GM12878 (cell line): Measurements from ENCODE around the gene RHBDF2. TPM values are rescaled to one million over a fixed set of nuclear protein-coding genes. Genes with fewer than 3 reads are reported as not detected.

ENCODE experiments used
- CEBPB ChIP-seq, 2 experiments: fragments of 150-350 bp in 1 of 2; IDR thresholded peaks; 2 replicates each; pipeline ENCODE4 v1.6.1; 2012 to 2014; ENCODE audit warnings: low read depth in 2 of 2, low read length in 2 of 2, borderline replicate concordance in 1 of 2, inconsistent platforms in 1 of 2
- DPF2 ChIP-seq: fragments of 450-650 bp; IDR thresholded peaks from 2 replicates; pipeline ENCODE4 v1.6.1; 2017; ENCODE audit warnings: mild to moderate bottlenecking
- MEF2A ChIP-seq: IDR thresholded peaks from 2 replicates; pipeline ENCODE4 v1.6.1; 2011; ENCODE audit warnings: low read depth, mild to moderate bottlenecking, low read length, moderate library complexity; ENCODE audit not compliant: insufficient read depth
- MEF2B ChIP-seq: fragments of 450-650 bp; IDR thresholded peaks from 2 replicates; pipeline ENCODE4 v1.6.1; 2018; ENCODE audit warnings: mild to moderate bottlenecking, moderate library complexity; ENCODE audit not compliant: partially characterized antibody, poor library complexity, severe bottlenecking
- REST ChIP-seq: IDR thresholded peaks from 2 replicates; pipeline ENCODE4 v1.6.1; 2012; ENCODE audit warnings: mild to moderate bottlenecking, low read depth, low read length
- SIX5 ChIP-seq: IDR thresholded peaks from 2 replicates; pipeline ENCODE4 v1.6.1; 2011; ENCODE audit warnings: mild to moderate bottlenecking, low read depth, low read length, moderate library complexity; ENCODE audit not compliant: severe bottlenecking
- SMAD1 ChIP-seq: fragments of 450-650 bp; IDR thresholded peaks from 2 replicates; pipeline ENCODE4 v1.6.1; 2018; ENCODE audit warnings: mild to moderate bottlenecking, low read depth; ENCODE audit not compliant: partially characterized antibody
- SPI1 ChIP-seq: IDR thresholded peaks from 2 replicates; pipeline ENCODE4 v1.6.1; 2011; ENCODE audit warnings: low read depth, mild to moderate bottlenecking, low read length, moderate library complexity, borderline replicate concordance; ENCODE audit not compliant: insufficient read depth
- ZBTB40 ChIP-seq: fragments of 450-650 bp; IDR thresholded peaks from 2 replicates; pipeline ENCODE4 v1.6.1; 2016; ENCODE audit warnings: mild to moderate bottlenecking, moderate library complexity, borderline replicate concordance
- ZNF24 ChIP-seq: fragments of 450-650 bp; IDR thresholded peaks from 2 replicates; pipeline ENCODE4 v1.6.1; 2017; ENCODE audit warnings: antibody characterized with exemption, mild to moderate bottlenecking
- ZNF274 ChIP-seq: IDR thresholded peaks from one replicate; pipeline ENCODE4 v1.8.0; 2011; ENCODE audit not compliant: insufficient read length, insufficient read depth
- ZNF622 ChIP-seq: fragments of 450-650 bp; IDR thresholded peaks from 2 replicates; pipeline ENCODE4 v1.6.1; 2017; ENCODE audit warnings: mild to moderate bottlenecking, inconsistent platforms
- polyA plus RNA-seq, 11 experiments: library from polyadenylated mRNA; depleted of rRNA in 4 of 11; unstranded in 6 of 11; stranded (reverse) in 5 of 11; fragments of >200 nt; fragmentation: Nextera tagmentation in 4 of 11; fragmentation: Illumina TruSeq in 1 of 11; extraction: Ambion mirVana in 4 of 11; extraction: Trizol in 1 of 11; gene quantifications; 1 replicate in 1 of 11; 2 replicates in 10 of 11; pipeline versions ENCODE4 v1.2.1 to v1.2.3, GENCODE V29; 2011 to 2016; ENCODE audit warnings: inconsistent platforms in 2 of 11, missing spikeins in 2 of 11, low read depth in 1 of 11
- total RNA-seq, 4 experiments: library from RNA; depleted of rRNA in 3 of 4; stranded (reverse); fragments of >200 nt in 3 of 4; fragmentation: Illumina TruSeq in 1 of 4; extraction: Trizol in 1 of 4; gene quantifications; 2 replicates each; pipeline versions ENCODE4 v1.2.1 to v1.2.3, GENCODE V29; 2013 to 2021

The RHBDF2 gene
- total and polyA plus RNA-seq, 10 of the 15 experiments (the other 5 are each of a cell fraction or from before 2014, with no cell fraction given) = 0.97 to 43.0 (median 18.7) TPM

DNA sequence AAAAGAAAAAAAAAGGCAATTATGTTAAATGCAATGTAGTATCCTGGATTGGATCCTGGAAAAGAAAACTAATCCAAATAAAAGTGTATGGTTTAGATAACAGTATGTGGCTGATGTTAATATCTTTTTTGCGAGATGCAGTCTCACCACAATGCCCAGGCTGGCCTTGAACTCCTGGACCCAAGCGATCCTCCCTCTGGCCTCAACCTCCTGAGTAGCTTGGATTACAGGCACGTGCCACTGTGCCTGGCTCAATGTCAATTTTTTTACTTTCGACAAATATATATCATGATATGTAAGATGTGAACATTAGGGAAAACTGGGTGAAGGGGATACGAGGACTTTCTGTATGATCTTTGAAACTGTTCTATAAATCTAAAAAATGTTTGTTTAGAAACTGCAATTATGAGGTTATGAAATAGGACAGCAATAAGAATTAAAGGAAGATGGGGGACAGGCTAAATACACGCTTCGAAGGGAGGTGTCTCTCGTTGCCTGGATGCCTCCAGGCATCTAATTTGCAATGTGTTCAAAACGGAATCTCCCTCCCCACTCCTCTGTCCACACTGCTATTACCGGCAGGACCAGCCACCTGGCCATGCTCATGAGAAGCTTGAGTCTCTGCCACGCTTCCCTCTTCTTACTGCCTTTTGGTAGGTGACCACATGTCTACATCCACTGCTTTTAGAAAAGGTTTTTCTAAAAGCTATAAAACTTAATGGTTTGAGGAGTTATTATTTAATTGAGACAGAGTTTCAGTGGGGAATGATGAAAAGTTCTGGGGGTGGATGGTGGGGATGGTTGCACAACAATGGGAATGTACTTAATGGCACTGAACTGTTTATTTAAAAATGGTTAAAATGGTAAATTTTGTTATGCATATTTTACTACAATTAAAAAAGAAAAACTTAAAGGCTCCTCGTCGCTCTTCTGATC, 63.5 kb downstream of the RHBDF2 start (continued):
- TF ChIP-seq MEF2B (no peak), ZNF24 (no peak), ZNF274 (no peak), SMAD1 (no peak), ZBTB40 (no peak), MEF2A (no peak), CEBPB (IDR thresholded peaks at IDR 0.05; ENCODE audit: borderline replicate concordance in 1 of 2, low read depth in 2 of 2, low read length in 2 of 2) (no peak), SIX5 (no peak), SPI1 (no peak), DPF2 (no peak), ZNF622 (no peak), REST (no peak)
